Caco-2 (cell line): ENCODE results near the gene ADM. TPM values are rescaled to one million over a fixed set of nuclear protein-coding genes. Genes with fewer than 3 reads are reported as not detected.

Source experiments
- BruUV-seq: library from RNA; stranded (reverse); fragments of 400-500 nt; replicated peaks from 2 replicates; lab custom pipeline; 2021; lab: Mats Ljungman, UMichigan
- CTCF ChIA-PET: fragments of 300-600 bp; sonication (Branson Sonifier 250); formaldehyde crosslinking; loops from one replicate; lab custom pipeline; 2022; ENCODE audit warnings: antibody characterized with exemption; lab: Charles Lee
- POLR2A ChIA-PET: fragments of 300-600 bp; sonication (Branson Sonifier 250); formaldehyde crosslinking; loops from one replicate; lab custom pipeline; 2022; ENCODE audit warnings: antibody characterized with exemption; lab: Charles Lee
- DNase-seq, 2 experiments: peaks; one replicate each; pipeline versions ENCODE4 v3.0.0 to v3.0.0-alpha.2; 2020 to 2022
- H3K27me3 ChIP-seq: replicated peaks from 2 replicates; pipeline ENCODE4 v1.6.0; 2011; ENCODE audit warnings: low read length; ENCODE audit not compliant: control insufficient read depth, insufficient read depth
- H3K36me3 ChIP-seq: 2 replicates; pipeline ENCODE4 v1.5.1; 2011; ENCODE audit warnings: low read length; ENCODE audit not compliant: control insufficient read depth, insufficient read depth
- H3K4me1 ChIP-seq: fragments of 250-450 bp; sonication (Bioruptor Pico); 2 replicates; pipeline ENCODE4 v1.5.1; 2020; ENCODE audit warnings: mild to moderate bottlenecking
- H3K4me3 ChIP-seq: 2 replicates; pipeline ENCODE4 v1.5.1; 2011; ENCODE audit warnings: low read depth, mild to moderate bottlenecking, control low read depth, low read length
- H3K9me3 ChIP-seq: fragments of 250-450 bp; sonication (Bioruptor Pico); 2 replicates; pipeline ENCODE4 v1.5.1; 2020; ENCODE audit warnings: mild to moderate bottlenecking, moderate library complexity
- H3K27ac Mint-ChIP-seq: one replicate; pipeline ENCODE4 v1.8.0; 2022; ENCODE audit warnings: mixed read lengths; ENCODE audit not compliant: unreplicated experiment
- H3K27me3 Mint-ChIP-seq: one replicate; pipeline ENCODE4 v1.8.0; 2022; ENCODE audit warnings: mixed read lengths; ENCODE audit not compliant: insufficient read depth, unreplicated experiment
- H3K36me3 Mint-ChIP-seq: one replicate; pipeline ENCODE4 v1.8.0; 2022; ENCODE audit warnings: mild to moderate bottlenecking, mixed read lengths; ENCODE audit not compliant: insufficient read depth, unreplicated experiment
- H3K4me1 Mint-ChIP-seq: one replicate; pipeline ENCODE4 v1.8.0; 2022; ENCODE audit warnings: low read depth, mixed read lengths; ENCODE audit not compliant: unreplicated experiment
- H3K4me3 Mint-ChIP-seq: one replicate; pipeline ENCODE4 v1.8.0; 2022; ENCODE audit warnings: mild to moderate bottlenecking, moderate library complexity, mixed read lengths; ENCODE audit not compliant: unreplicated experiment
- H3K9me3 Mint-ChIP-seq: one replicate; pipeline ENCODE4 v1.8.0; 2022; ENCODE audit warnings: mixed read lengths; ENCODE audit not compliant: unreplicated experiment
- intact Hi-C: fragments of 100-400 bp; cut with micrococcal nuclease; formaldehyde crosslinking; loops from one replicate; pipeline ENCODE4 v1.10.0; 2022; ENCODE audit not compliant: unreplicated experiment
- total RNA-seq: library from RNA; stranded (reverse); gene quantifications from 2 replicates; pipeline ENCODE4 v1.2.3, GENCODE V29; 2022
- TF ChIP-seq, protein P1 (sequence below), 2 experiments: fragments of 200-600 bp in 1 of 2; IDR thresholded peaks; 1 replicate in 1 of 2; 2 replicates in 1 of 2; pipeline versions ENCODE4 v1.5.1 to v1.8.0; 2011 to 2022; ENCODE audit warnings: antibody characterized with exemption in 1 of 2, control low read depth in 1 of 2, inconsistent platforms in 1 of 2, low read depth in 1 of 2, low read length in 1 of 2, mild to moderate bottlenecking in 1 of 2, moderate library complexity in 1 of 2; ENCODE audit not compliant: insufficient read depth in 1 of 2, severe bottlenecking in 1 of 2, unreplicated experiment in 1 of 2

ADM gene
- total RNA-seq, 1 experiment from 2014 or later = 127 TPM

DNA sequence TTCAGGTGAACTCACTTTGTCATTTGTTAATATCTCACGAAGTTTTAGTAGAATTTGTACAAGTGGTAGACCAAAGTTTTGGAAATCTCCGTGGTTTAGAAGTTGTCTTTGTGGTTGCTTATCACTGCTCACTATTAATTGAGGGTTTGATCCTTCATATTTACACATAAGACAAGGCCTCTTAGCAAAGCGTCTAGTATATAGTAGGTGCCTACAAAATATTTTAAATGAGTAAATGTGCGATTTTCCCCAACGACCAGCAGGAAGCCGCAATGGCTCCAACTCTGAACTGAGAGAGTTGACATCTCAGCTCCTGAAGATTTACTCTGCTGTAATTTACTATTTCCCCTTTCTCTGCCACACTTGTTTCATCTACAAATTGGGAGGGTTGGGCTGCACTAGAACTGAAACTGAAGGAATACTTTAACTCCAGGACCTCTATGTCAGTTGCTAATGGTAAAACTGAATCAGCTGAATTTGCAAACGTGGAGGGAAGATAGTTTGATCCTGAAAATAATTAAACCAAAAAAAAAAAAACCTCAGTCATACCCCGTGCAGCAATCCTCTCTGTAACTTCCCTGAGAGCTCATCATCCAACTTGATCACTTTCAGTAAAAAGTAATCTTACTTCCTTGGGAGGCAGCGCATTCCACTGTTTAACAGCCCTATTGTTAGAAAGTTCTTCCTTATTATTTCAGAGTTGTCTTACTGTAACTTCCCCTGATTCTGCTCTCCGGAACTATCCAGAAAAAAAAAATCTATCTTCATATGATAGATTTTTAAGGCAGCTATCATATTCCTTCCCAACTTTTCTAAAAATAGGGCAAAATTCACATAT is 9.6 kb upstream of the ADM start:
- CTCF ChIA-PET = interaction anchor here (0.8 kb wide), 1 partner anchor 13 kb away, joined by 3 read pairs; no protein-coding TSS in a partner anchor
- TF ChIP-seq, protein P1, sequence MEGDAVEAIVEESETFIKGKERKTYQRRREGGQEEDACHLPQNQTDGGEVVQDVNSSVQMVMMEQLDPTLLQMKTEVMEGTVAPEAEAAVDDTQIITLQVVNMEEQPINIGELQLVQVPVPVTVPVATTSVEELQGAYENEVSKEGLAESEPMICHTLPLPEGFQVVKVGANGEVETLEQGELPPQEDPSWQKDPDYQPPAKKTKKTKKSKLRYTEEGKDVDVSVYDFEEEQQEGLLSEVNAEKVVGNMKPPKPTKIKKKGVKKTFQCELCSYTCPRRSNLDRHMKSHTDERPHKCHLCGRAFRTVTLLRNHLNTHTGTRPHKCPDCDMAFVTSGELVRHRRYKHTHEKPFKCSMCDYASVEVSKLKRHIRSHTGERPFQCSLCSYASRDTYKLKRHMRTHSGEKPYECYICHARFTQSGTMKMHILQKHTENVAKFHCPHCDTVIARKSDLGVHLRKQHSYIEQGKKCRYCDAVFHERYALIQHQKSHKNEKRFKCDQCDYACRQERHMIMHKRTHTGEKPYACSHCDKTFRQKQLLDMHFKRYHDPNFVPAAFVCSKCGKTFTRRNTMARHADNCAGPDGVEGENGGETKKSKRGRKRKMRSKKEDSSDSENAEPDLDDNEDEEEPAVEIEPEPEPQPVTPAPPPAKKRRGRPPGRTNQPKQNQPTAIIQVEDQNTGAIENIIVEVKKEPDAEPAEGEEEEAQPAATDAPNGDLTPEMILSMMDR (IDR thresholded peaks at IDR 0.05; ENCODE audit: insufficient read depth in 1 of 2, low read depth in 1 of 2, low read length in 1 of 2, severe bottlenecking in 1 of 2, unreplicated experiment in 1 of 2) = no peak
- Mint-ChIP-seq H3K9me3 (no peaks in the 10 kb centered on the region), H3K4me1 (peaks cover 22% of the 10 kb centered on the region), H3K4me3 (peak overlapping the region; percentile 76), H3K27me3 (no peaks in the 10 kb centered on the region), H3K27ac (peak overlapping the region; percentile 74), H3K36me3 (peaks cover 46% of the 10 kb centered on the region)
- BruUV-seq = no TSS peak
- Histone ChIP-seq H3K36me3 (no peaks in the 10 kb centered on the region; the same call in 1 of the 2 replicates), H3K9me3 (no peaks in the 10 kb centered on the region), H3K4me3 (peak overlapping the region; percentile 88), H3K4me1 (peaks cover 5% of the 10 kb centered on the region; the same call in 1 of the 2 replicates), H3K27me3 (no peaks in the 10 kb centered on the region)
- intact Hi-C loops = no loop called here
- POLR2A ChIA-PET = interaction anchor here (0.7 to 1.1 kb wide), 2 partner anchors 9 to 538 kb away, joined by 4 to 5 read pairs; no protein-coding TSS in a partner anchor
- DNase-seq = no peak

DNA sequence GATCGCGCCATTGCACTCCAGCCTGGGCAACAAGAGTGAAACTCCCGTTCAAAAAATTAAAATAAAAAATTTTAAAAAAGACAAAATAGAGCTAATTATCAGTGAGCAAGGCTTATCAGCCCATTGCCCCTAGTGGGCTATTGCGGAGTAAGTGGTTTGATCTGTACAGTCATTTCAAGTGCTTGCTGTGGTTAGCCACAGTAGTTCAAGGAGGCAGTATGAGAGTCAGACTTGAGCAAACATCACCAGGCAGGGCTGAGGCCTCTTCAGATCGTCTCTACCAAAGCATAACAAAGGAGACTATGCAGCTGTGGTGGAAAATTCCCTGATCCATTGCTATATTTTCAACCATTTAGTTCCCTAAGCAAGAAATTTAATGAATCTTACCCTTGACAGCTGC is 6.5 kb upstream of the ADM start:
- TF ChIP-seq, protein P1 (IDR thresholded peaks at IDR 0.05; ENCODE audit: insufficient read depth in 1 of 2, low read depth in 1 of 2, low read length in 1 of 2, severe bottlenecking in 1 of 2, unreplicated experiment in 1 of 2) = no peak
- ChIA-PET CTCF (no interaction called here), POLR2A (no interaction called here)
- Mint-ChIP-seq H3K36me3 (peaks cover 47% of the 10 kb centered on the region), H3K4me1 (peaks cover 29% of the 10 kb centered on the region), H3K27ac (no peak overlapping the region), H3K9me3 (no peaks in the 10 kb centered on the region), H3K27me3 (no peaks in the 10 kb centered on the region), H3K4me3 (no peak overlapping the region)
- Histone ChIP-seq H3K27me3 (no peaks in the 10 kb centered on the region), H3K9me3 (no peaks in the 10 kb centered on the region), H3K36me3 (no peaks in the 10 kb centered on the region), H3K4me1 (peaks cover 13% of the 10 kb centered on the region), H3K4me3 (no peak overlapping the region)
- DNase-seq = no peak
- no TSS peak for BruUV-seq
- intact Hi-C loops = no loop called here

DNA sequence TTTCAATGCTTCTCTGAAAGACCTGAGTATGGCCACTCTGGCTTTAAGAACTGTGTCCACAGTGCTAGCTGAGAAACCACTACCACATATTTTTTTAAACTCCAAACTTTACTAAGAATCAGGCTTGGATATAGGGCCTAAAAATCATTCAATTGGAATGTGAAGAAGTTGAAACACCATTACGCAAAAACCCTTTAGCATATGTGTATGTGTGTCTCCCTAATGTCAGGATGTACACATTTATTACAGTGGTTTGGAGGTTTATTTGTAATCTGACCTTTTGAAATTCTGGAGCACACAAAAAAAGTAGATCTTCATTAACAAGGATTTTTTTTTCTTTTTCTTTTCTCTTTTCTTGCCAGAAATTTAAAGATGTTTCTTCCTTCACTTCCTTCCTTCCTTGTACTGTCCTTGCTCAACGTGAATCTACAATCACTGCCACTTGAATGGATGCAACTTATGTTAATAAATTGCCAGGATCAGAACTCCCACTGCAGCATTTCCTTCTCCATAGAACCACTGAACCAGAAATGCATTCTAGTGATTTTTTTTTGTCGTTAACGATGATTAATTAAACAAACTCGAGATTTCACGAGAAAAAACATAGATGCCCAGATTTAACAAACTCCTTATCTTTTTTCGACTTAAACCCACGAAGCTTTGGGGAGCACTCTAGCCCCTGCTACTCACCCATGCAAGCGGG is 3.1 kb upstream of the ADM start:
- CTCF ChIA-PET = interaction anchor here (4.5 kb wide), 1 partner anchor 24 kb away, joined by 34 read pairs; no protein-coding TSS in a partner anchor
- Histone ChIP-seq H3K27me3 (no peaks in the 10 kb centered on the region), H3K4me3 (peak overlapping the region; percentile 64), H3K4me1 (peaks cover 8% of the 10 kb centered on the region; the same call in 1 of the 2 replicates), H3K36me3 (0 out of 2 replicates have a peak, but pooled peaks cover 2% of the 10 kb centered on the region), H3K9me3 (no peaks in the 10 kb centered on the region)
- peaks cover 61% of the 10 kb centered on the region for H3K36me3 Mint-ChIP-seq
- peak overlapping the region; percentile 85 for H3K4me3 Mint-ChIP-seq
- H3K27ac Mint-ChIP-seq = peak overlapping the region; percentile 81
- peaks cover 17% of the 10 kb centered on the region for H3K4me1 Mint-ChIP-seq
- H3K9me3 Mint-ChIP-seq = no peaks in the 10 kb centered on the region
- DNase-seq = no peak
- POLR2A ChIA-PET = interaction anchor here (1.7 kb wide), 1 partner anchor 9 kb away, joined by 8 read pairs; no protein-coding TSS in a partner anchor
- H3K27me3 Mint-ChIP-seq = no peaks in the 10 kb centered on the region
- intact Hi-C loops = loop anchor here (5.0 kb wide), 2 partner anchors 435 to 450 kb away; partner anchors contain the start of gene CTR9
- TF ChIP-seq, protein P1 (IDR thresholded peaks at IDR 0.05; ENCODE audit: insufficient read depth in 1 of 2, low read depth in 1 of 2, low read length in 1 of 2, severe bottlenecking in 1 of 2, unreplicated experiment in 1 of 2) = no peak
- BruUV-seq = no TSS peak
